SK-N-SH treated with all-trans-retinoic acid at 6 μM for 48 hours (cell line): ENCODE results near the gene DMD.

Source experiments
- ATAC-seq: fragments of 200-7000 bp; cut with Tn5 transposase; 3 replicates; pipeline ENCODE4 v1.9.1; 2020; ENCODE audit warnings: mild to moderate bottlenecking, moderate library complexity
- ARNTL ChIP-seq: fragments of 450-650 bp; formaldehyde crosslinking; IDR thresholded peaks from 2 replicates; pipeline ENCODE4 v1.5.0; 2020; ENCODE audit warnings: low read depth, mild to moderate bottlenecking, moderate library complexity, borderline replicate concordance
- BACH2 ChIP-seq: fragments of 250-450 bp; sonication (Bioruptor Pico); IDR thresholded peaks from 2 replicates; pipeline ENCODE4 v1.9.0; 2021; ENCODE audit warnings: mild to moderate bottlenecking, borderline replicate concordance
- CREB5 ChIP-seq: fragments of 250-450 bp; sonication (Bioruptor Pico); IDR thresholded peaks from 2 replicates; pipeline ENCODE4 v1.5.1; 2020; ENCODE audit warnings: low read depth, mild to moderate bottlenecking, moderate library complexity
- CSDC2 ChIP-seq: fragments of 250-450 bp; sonication (Bioruptor Pico); IDR thresholded peaks from 2 replicates; pipeline ENCODE4 v1.5.0; 2020; ENCODE audit warnings: mild to moderate bottlenecking, moderate library complexity
- CSRNP3 ChIP-seq: fragments of 250-450 bp; sonication (Bioruptor Pico); IDR thresholded peaks from 2 replicates; pipeline ENCODE4 v1.5.1; 2021; ENCODE audit warnings: mild to moderate bottlenecking, moderate library complexity
- ESRRG ChIP-seq: fragments of 250-450 bp; sonication (Bioruptor Pico); IDR thresholded peaks from 2 replicates; pipeline ENCODE4 v1.6.1; 2021; ENCODE audit warnings: mild to moderate bottlenecking
- GLIS3 ChIP-seq: fragments of 250-450 bp; sonication (Bioruptor Pico); IDR thresholded peaks from 2 replicates; pipeline ENCODE4 v1.5.0; 2020; ENCODE audit warnings: mild to moderate bottlenecking, moderate library complexity
- ISL1 ChIP-seq: fragments of 250-450 bp; sonication (Bioruptor Pico); IDR thresholded peaks from 2 replicates; pipeline ENCODE4 v2.1.2; 2022; ENCODE audit warnings: mild to moderate bottlenecking, moderate library complexity
- OSR1 ChIP-seq: fragments of 250-450 bp; sonication (Bioruptor Pico); IDR thresholded peaks from 2 replicates; pipeline ENCODE4 v1.8.0; 2022; ENCODE audit warnings: moderate library complexity, mild to moderate bottlenecking, inconsistent platforms
- POU6F1 ChIP-seq: fragments of 250-450 bp; sonication (Bioruptor Pico); IDR thresholded peaks from 2 replicates; pipeline ENCODE4 v1.8.0; 2021; ENCODE audit warnings: low read depth, mild to moderate bottlenecking, moderate library complexity, borderline replicate concordance
- RARB ChIP-seq: fragments of 250-450 bp; sonication (Bioruptor Pico); IDR thresholded peaks from 2 replicates; pipeline ENCODE4 v1.8.0; 2021; ENCODE audit warnings: mild to moderate bottlenecking, moderate library complexity
- SNAI2 ChIP-seq: fragments of 250-450 bp; sonication (Bioruptor Pico); IDR thresholded peaks from 2 replicates; pipeline ENCODE4 v1.5.0; 2020; ENCODE audit warnings: mild to moderate bottlenecking, moderate library complexity
- TCF4 ChIP-seq: fragments of 250-450 bp; sonication (Bioruptor Pico); IDR thresholded peaks from 2 replicates; pipeline ENCODE4 v1.8.0; 2021; ENCODE audit warnings: mild to moderate bottlenecking, moderate library complexity, borderline replicate concordance
- TOX ChIP-seq: fragments of 250-450 bp; sonication (Bioruptor Pico); IDR thresholded peaks from 2 replicates; pipeline ENCODE4 v1.8.0; 2021; ENCODE audit warnings: mild to moderate bottlenecking, moderate library complexity, borderline replicate concordance
- TSHZ2 ChIP-seq: fragments of 250-450 bp; sonication (Bioruptor Pico); IDR thresholded peaks from 2 replicates; pipeline ENCODE4 v1.5.0; 2020; ENCODE audit warnings: mild to moderate bottlenecking, moderate library complexity
- ZC3H10 ChIP-seq: fragments of 250-450 bp; sonication (Bioruptor Pico); IDR thresholded peaks from 2 replicates; pipeline ENCODE4 v1.5.1; 2021; ENCODE audit warnings: mild to moderate bottlenecking, moderate library complexity
- ZFP3 ChIP-seq: fragments of 250-450 bp; sonication (Bioruptor Pico); IDR thresholded peaks from 2 replicates; pipeline ENCODE4 v1.5.0; 2020; ENCODE audit warnings: mild to moderate bottlenecking, moderate library complexity
- ZFP30 ChIP-seq: fragments of 450-650 bp; formaldehyde crosslinking; IDR thresholded peaks from 2 replicates; pipeline ENCODE4 v1.5.0; 2022; ENCODE audit warnings: mild to moderate bottlenecking, moderate library complexity
- ZNF565 ChIP-seq: fragments of 450-650 bp; formaldehyde crosslinking; conservative IDR thresholded peaks from 2 replicates; pipeline ENCODE4 v1.5.0; 2020; ENCODE audit warnings: low read depth, mild to moderate bottlenecking, moderate library complexity
- ZNF70 ChIP-seq: fragments of 450-650 bp; formaldehyde crosslinking; IDR thresholded peaks from 2 replicates; pipeline ENCODE4 v1.5.0; 2020; ENCODE audit warnings: mild to moderate bottlenecking, moderate library complexity
- ZNF8 ChIP-seq: fragments of 450-650 bp; formaldehyde crosslinking; IDR thresholded peaks from 2 replicates; pipeline ENCODE4 v1.5.0; 2020; ENCODE audit warnings: mild to moderate bottlenecking, moderate library complexity

Gene DMD

GRCh38 chrX:31337332-31337731 lies 1874.0 kb downstream of the DMD start:
- TF ChIP-seq RARB (CRISPR knock-in tag) (no peak), ARNTL (no peak), ESRRG (CRISPR knock-in tag) (no peak), TOX (CRISPR knock-in tag) (no peak), ISL1 (CRISPR knock-in tag) (no peak)
- TF ChIP-seq, all 23 proteins: peak for 0
- no peak for ATAC-seq

GRCh38 chrX:31336419-31336818 lies 1874.9 kb downstream of the DMD start:
- no peak for ATAC-seq
- TF ChIP-seq ESRRG (CRISPR knock-in tag) (no peak), CREB5 (CRISPR knock-in tag) (no peak), RARB (CRISPR knock-in tag) (no peak), SNAI2 (no peak), ZNF8 (CRISPR knock-in tag) (no peak), ZNF565 (CRISPR knock-in tag) (no peak), GLIS3 (no peak), TOX (CRISPR knock-in tag) (no peak), ZFP3 (CRISPR knock-in tag) (no peak), OSR1 (no peak), ZNF70 (CRISPR knock-in tag) (no peak), BACH2 (no peak), POU6F1 (no peak), ZFP30 (CRISPR knock-in tag) (no peak), ZC3H10 (CRISPR knock-in tag) (no peak), CSDC2 (CRISPR knock-in tag) (no peak)

GRCh38 chrX:31334997-31335396 lies 1876.4 kb downstream of the DMD start:
- no peak for ATAC-seq
- TF ChIP-seq POU6F1 (no peak), TOX (CRISPR knock-in tag) (no peak), BACH2 (no peak), ZC3H10 (CRISPR knock-in tag) (no peak), CSRNP3 (CRISPR knock-in tag) (no peak), ARNTL (no peak), CSDC2 (CRISPR knock-in tag) (no peak), TCF4 (CRISPR knock-in tag) (no peak), ESRRG (CRISPR knock-in tag) (no peak), TSHZ2 (CRISPR knock-in tag) (no peak), OSR1 (no peak), SNAI2 (no peak), GLIS3 (no peak)
